ENCODE measurements around the gene HOXC9. TPM values are rescaled to one million over a fixed set of nuclear protein-coding genes. Genes with fewer than 3 reads are reported as not detected.

The HOXC9 gene
- total RNA-seq, 1 experiment from 2014 or later: not detected

- Mint-ChIP-seq H3K27ac (peak overlapping the region in 1 of 3 experiments; percentile 59; a peak in 2 of 7 replicates), H3K4me3 (peak overlapping the region in 1 of 2 experiments; percentile 73; a peak in 3 of 5 replicates), H3K4me1 (peaks cover 7 to 34% of the 10 kb centered on the region in 2 experiments), H3K27me3 (ENCODE audit: low read depth) (peaks cover 100% of the 10 kb centered on the region), H3K9me3 (peaks cover 0 to 3% of the 10 kb centered on the region in 2 experiments; a peak in 2 of 5 replicates), H3K36me3 (ENCODE audit: insufficient read depth in 1 of 3, low read depth in 3 of 3) (no peaks in the 10 kb centered on the region)
- H2BK120ac ChIP-seq (ENCODE audit: low read depth, low read length, poor library complexity, severe bottlenecking): no peak overlapping the region
- H2AFZ ChIP-seq (ENCODE audit: low read length): no peak overlapping the region
- H3K56ac ChIP-seq (ENCODE audit: insufficient read length, low read depth, low read length): no peak overlapping the region
- no CpG with 5 or more reads among the region's 48 CpGs for WGBS (ENCODE audit: extremely low coverage, insufficient read length, low lambda C conversion rate)
- no peak overlapping the region for H3K23ac ChIP-seq (ENCODE audit: insufficient read length, low read depth, low read length)
- H4K8ac ChIP-seq (replicated peaks; ENCODE audit: insufficient read length, low read depth, low read length): no peak overlapping the region
- H4K20me1 ChIP-seq (ENCODE audit: control insufficient read depth, insufficient read depth, insufficient read length): no peaks in the 10 kb centered on the region
- no peak overlapping the region for H4K91ac ChIP-seq (ENCODE audit: insufficient read length, low read depth, low read length)
- no peak overlapping the region for H4K5ac ChIP-seq (ENCODE audit: insufficient read length, low read depth, low read length)
- peak overlapping the region; percentile 41 for H3K4me2 ChIP-seq (ENCODE audit: insufficient read depth, insufficient read length, low read length)
- peaks cover 99% of the 10 kb centered on the region for H3K27me3 ChIP-seq (ENCODE audit: insufficient read depth, low read length)
- DNase-seq: peak; percentile 87
- H3K9me3 ChIP-seq (ENCODE audit: control insufficient read depth, low read depth, low read length): no peaks in the 10 kb centered on the region
- no peak overlapping the region for H3K9ac ChIP-seq (ENCODE audit: extremely low read depth, insufficient read length, low read length)
- no peak overlapping the region for H3K18ac ChIP-seq (ENCODE audit: insufficient read length, low read depth, low read length)
- H3K23me2 ChIP-seq (ENCODE audit: insufficient read length, low read depth, low read length, poor library complexity, severe bottlenecking): no peaks in the 10 kb centered on the region
- H3T11ph ChIP-seq (ENCODE audit: low read length): no peak overlapping the region
- no peaks in the 10 kb centered on the region for H3K79me2 ChIP-seq (ENCODE audit: insufficient read depth, low read length)
- no peaks in the 10 kb centered on the region for H3K4me1 ChIP-seq (ENCODE audit: insufficient read depth, low read length)
- H2BK12ac ChIP-seq (ENCODE audit: insufficient read length, low read depth, low read length): no peak overlapping the region
- no peak overlapping the region for H2BK15ac ChIP-seq (ENCODE audit: low read depth, low read length)
- TF ChIP-seq CTCF (conservative IDR thresholded peaks at IDR 0.05): no peak
- H2AK5ac ChIP-seq (ENCODE audit: insufficient read length, low read length): no peak overlapping the region
- H3K27ac ChIP-seq (ENCODE audit: insufficient read length, low read depth, low read length): no peak overlapping the region
- no peak overlapping the region for H3K4ac ChIP-seq (ENCODE audit: low read depth, low read length)
- H2BK5ac ChIP-seq (ENCODE audit: insufficient read length, low read length): no peak overlapping the region
- H3K79me1 ChIP-seq (ENCODE audit: insufficient read depth, low read depth, low read length, poor library complexity, severe bottlenecking): no peaks in the 10 kb centered on the region
- H2BK20ac ChIP-seq (ENCODE audit: low read depth, low read length, poor library complexity, severe bottlenecking): no peak overlapping the region
- no peak overlapping the region for H3K14ac ChIP-seq (ENCODE audit: insufficient read depth, low read length)
These were observed 4.4 kb upstream of the HOXC9 start for GRCh38 chr12:53995378-53996239.
